Suprapubic skin (tissue), 4 donors: ENCODE measurements around the gene DPP10. TPM values are rescaled to one million over a fixed set of nuclear protein-coding genes. Genes with fewer than 3 reads are reported as not detected.

Experiments
- DNase-seq, 2 donors: peaks; one replicate each; pipeline ENCODE4 v3.0.0-alpha.2; 2019; ENCODE audit warnings: low spot score in 2 of 2
- H3K27ac ChIP-seq: fragments of 200-600 bp; sonication (generic); one replicate; pipeline ENCODE4 v1.5.1; 2019
- H3K27me3 ChIP-seq: fragments of 200-600 bp; sonication (generic); one replicate; pipeline ENCODE4 v1.5.1; 2019
- H3K36me3 ChIP-seq: fragments of 200-600 bp; sonication (generic); one replicate; pipeline ENCODE4 v1.5.1; 2019
- H3K4me1 ChIP-seq: fragments of 200-600 bp; sonication (generic); one replicate; pipeline ENCODE4 v1.5.1; 2019
- H3K4me3 ChIP-seq: fragments of 200-600 bp; sonication (generic); one replicate; pipeline ENCODE4 v1.5.1; 2019; ENCODE audit warnings: mild to moderate bottlenecking
- H3K9me3 ChIP-seq: fragments of 200-600 bp; sonication (generic); one replicate; pipeline ENCODE4 v1.5.1; 2019
- EP300 ChIP-seq: sonication (generic); formaldehyde crosslinking; IDR thresholded peaks from one replicate; pipeline ENCODE4 v1.6.1; 2017; ENCODE audit warnings: antibody characterized with exemption
- POLR2A ChIP-seq, 2 donors: fragments of 450-650 bp; IDR thresholded peaks; one replicate each; pipeline ENCODE4 v1.6.1; 2017; ENCODE audit warnings: antibody characterized with exemption in 2 of 2, mild to moderate bottlenecking in 2 of 2, moderate library complexity in 2 of 2
- POLR2AphosphoS5 ChIP-seq, 3 donors: sonication (generic); formaldehyde crosslinking; IDR thresholded peaks; one replicate each; pipeline ENCODE4 v1.6.1; 2017; ENCODE audit warnings: antibody characterized with exemption in 3 of 3
- WGBS: methylation state at CpG from one replicate; pipeline ENCODE4 v1.1.5; 2018; 5-methylcytosine and 5-hydroxymethylcytosine counted together
- total RNA-seq, 4 donors: library from RNA; depleted of rRNA; stranded (reverse); fragments of >200 nt; gene quantifications; one replicate each; pipeline ENCODE4 v1.1.0, GENCODE V29; 2016
- TF ChIP-seq, protein P1 (sequence below), 2 donors: fragments of 200-600 bp in 1 of 2; fragments of 450-650 bp in 1 of 2; sonication (generic) in 1 of 2; IDR thresholded peaks; one replicate each; pipeline ENCODE4 v1.5.1; 2016 to 2019; ENCODE audit warnings: antibody characterized with exemption in 2 of 2, mild to moderate bottlenecking in 1 of 2, moderate library complexity in 1 of 2

Gene DPP10
- total RNA-seq, 4 donors from 2014 or later: 0.68 to 1.4 TPM; not detected in 2

GRCh38 chr2:114684403-114684802, 242.0 kb downstream of the DPP10 start:
- no peak for TF ChIP-seq POLR2A (IDR thresholded peaks at IDR 0.05)
- no peak for TF ChIP-seq POLR2AphosphoS5 (IDR thresholded peaks at IDR 0.05)
- TF ChIP-seq EP300: no peak
- TF ChIP-seq, protein P1, sequence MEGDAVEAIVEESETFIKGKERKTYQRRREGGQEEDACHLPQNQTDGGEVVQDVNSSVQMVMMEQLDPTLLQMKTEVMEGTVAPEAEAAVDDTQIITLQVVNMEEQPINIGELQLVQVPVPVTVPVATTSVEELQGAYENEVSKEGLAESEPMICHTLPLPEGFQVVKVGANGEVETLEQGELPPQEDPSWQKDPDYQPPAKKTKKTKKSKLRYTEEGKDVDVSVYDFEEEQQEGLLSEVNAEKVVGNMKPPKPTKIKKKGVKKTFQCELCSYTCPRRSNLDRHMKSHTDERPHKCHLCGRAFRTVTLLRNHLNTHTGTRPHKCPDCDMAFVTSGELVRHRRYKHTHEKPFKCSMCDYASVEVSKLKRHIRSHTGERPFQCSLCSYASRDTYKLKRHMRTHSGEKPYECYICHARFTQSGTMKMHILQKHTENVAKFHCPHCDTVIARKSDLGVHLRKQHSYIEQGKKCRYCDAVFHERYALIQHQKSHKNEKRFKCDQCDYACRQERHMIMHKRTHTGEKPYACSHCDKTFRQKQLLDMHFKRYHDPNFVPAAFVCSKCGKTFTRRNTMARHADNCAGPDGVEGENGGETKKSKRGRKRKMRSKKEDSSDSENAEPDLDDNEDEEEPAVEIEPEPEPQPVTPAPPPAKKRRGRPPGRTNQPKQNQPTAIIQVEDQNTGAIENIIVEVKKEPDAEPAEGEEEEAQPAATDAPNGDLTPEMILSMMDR (IDR thresholded peaks at IDR 0.05): no peak
- H3K27ac ChIP-seq: no peak overlapping the region

DNA sequence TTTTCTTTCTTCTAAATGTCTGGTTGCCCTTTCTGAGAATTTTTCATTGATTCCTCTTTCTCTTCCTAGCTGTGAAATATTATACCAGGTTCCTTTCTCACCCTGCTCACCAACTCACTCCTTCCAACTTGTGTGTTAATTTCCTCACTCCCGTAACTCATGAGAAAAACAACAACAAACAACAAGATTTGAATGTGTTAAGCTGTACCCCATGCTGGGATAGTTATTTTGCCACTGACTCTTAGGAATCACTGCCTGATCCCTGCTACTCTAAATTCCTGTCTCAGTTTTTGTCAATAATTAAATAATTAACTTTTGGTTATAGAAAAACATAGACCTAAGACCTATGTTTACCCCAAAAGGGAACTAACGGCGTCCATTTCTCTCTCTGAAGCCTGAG, 242.7 kb downstream of the DPP10 start:
- TF ChIP-seq EP300 (no peak), POLR2A (IDR thresholded peaks at IDR 0.05) (no peak), POLR2AphosphoS5 (IDR thresholded peaks at IDR 0.05) (no peak)
- TF ChIP-seq, protein P1 (IDR thresholded peaks at IDR 0.05): no peak
- H3K4me3 ChIP-seq: no peak overlapping the region
- DNase-seq: no peak
- 72% methylated on average over 3 of the region's 3 CpGs for WGBS
- H3K27ac ChIP-seq: no peak overlapping the region
- H3K36me3 ChIP-seq: no peaks in the 10 kb centered on the region
- no peaks in the 10 kb centered on the region for H3K27me3 ChIP-seq
- H3K4me1 ChIP-seq: no peaks in the 10 kb centered on the region
- H3K9me3 ChIP-seq: no peaks in the 10 kb centered on the region

More at GRCh38 chr2:114684403-114684802, 242.0 kb downstream of the DPP10 start:
- Histone ChIP-seq H3K9me3 (no peaks in the 10 kb centered on the region), H3K4me3 (no peak overlapping the region), H3K27me3 (no peaks in the 10 kb centered on the region), H3K4me1 (no peaks in the 10 kb centered on the region), H3K36me3 (no peaks in the 10 kb centered on the region)
- 73% methylated on average over 3 of the region's 3 CpGs for WGBS
- no peak for DNase-seq

GRCh38 chr2:114688241-114688640, 245.8 kb downstream of the DPP10 start:
- no peaks in the 10 kb centered on the region for H3K36me3 ChIP-seq
- H3K27ac ChIP-seq: no peak overlapping the region
- no peak for TF ChIP-seq POLR2A (IDR thresholded peaks at IDR 0.05)
- no peak for TF ChIP-seq EP300
- no peak for TF ChIP-seq POLR2AphosphoS5 (IDR thresholded peaks at IDR 0.05)
- TF ChIP-seq, protein P1 (IDR thresholded peaks at IDR 0.05): no peak
- H3K9me3 ChIP-seq: no peaks in the 10 kb centered on the region
- H3K27me3 ChIP-seq: no peaks in the 10 kb centered on the region
- no peak for DNase-seq
- no peaks in the 10 kb centered on the region for H3K4me1 ChIP-seq
- H3K4me3 ChIP-seq: no peak overlapping the region

DNA sequence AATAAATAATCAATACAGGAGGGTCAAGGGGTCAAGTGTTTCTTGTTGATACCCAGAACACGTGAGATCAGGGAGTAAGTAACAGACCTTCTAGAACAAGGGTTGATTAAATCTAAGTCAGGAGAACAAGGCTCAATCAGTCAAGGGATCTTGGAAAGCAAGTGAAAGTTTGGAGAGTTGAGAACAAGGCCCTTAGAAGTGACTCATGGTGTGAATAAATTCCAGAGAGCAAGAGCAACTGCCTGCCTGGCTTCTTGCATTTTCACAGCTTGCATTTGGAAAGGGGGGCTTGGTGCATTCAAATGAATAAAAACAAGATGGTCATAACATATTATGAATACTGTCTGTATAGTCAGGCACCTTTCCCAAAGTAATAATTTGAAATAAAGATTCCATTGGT, 256.1 kb downstream of the DPP10 start:
- Histone ChIP-seq H3K4me1 (no peaks in the 10 kb centered on the region), H3K27me3 (no peaks in the 10 kb centered on the region), H3K9me3 (no peaks in the 10 kb centered on the region), H3K27ac (no peak overlapping the region), H3K36me3 (no peaks in the 10 kb centered on the region), H3K4me3 (no peak overlapping the region)
- DNase-seq: no peak
- WGBS: 56% methylated on average over 1 of the region's 1 CpG
- TF ChIP-seq POLR2AphosphoS5 (IDR thresholded peaks at IDR 0.05) (no peak), POLR2A (IDR thresholded peaks at IDR 0.05) (no peak), EP300 (no peak)
- TF ChIP-seq, protein P1 (IDR thresholded peaks at IDR 0.05): no peak

GRCh38 chr2:114699423-114699944, 257.0 kb downstream of the DPP10 start:
- Histone ChIP-seq H3K4me3 (no peak overlapping the region), H3K27me3 (no peaks in the 10 kb centered on the region), H3K27ac (no peak overlapping the region), H3K9me3 (no peaks in the 10 kb centered on the region), H3K4me1 (no peaks in the 10 kb centered on the region), H3K36me3 (no peaks in the 10 kb centered on the region)
- TF ChIP-seq EP300: no peak
- TF ChIP-seq POLR2AphosphoS5 (IDR thresholded peaks at IDR 0.05): no peak
- TF ChIP-seq, protein P1 (IDR thresholded peaks at IDR 0.05): no peak
- TF ChIP-seq POLR2A (IDR thresholded peaks at IDR 0.05): no peak
- WGBS: 82% methylated on average over 2 of the region's 2 CpGs
- no peak for DNase-seq
